Breast epithelium (tissue), 4 donors: Measurements from ENCODE around the gene DBI. TPM values are rescaled to one million over a fixed set of nuclear protein-coding genes. Genes with fewer than 3 reads are reported as not detected.

Source experiments
- DNase-seq, 2 donors: peaks; one replicate each; pipeline ENCODE4 v3.0.0-alpha.2; 2019; ENCODE audit warnings: low spot score in 2 of 2
- H3K27ac ChIP-seq, 2 donors: fragments of 200-600 bp; sonication (generic) in 1 of 2; one replicate each; pipeline ENCODE4 v1.5.1; 2016 to 2019; ENCODE audit warnings: mild to moderate bottlenecking in 1 of 2
- H3K27me3 ChIP-seq, 2 donors: fragments of 200-600 bp; sonication (generic) in 1 of 2; one replicate each; pipeline versions ENCODE4 v1.5.1 to v1.6.0; 2017 to 2019; ENCODE audit warnings: control low read depth in 1 of 2, mild to moderate bottlenecking in 1 of 2
- H3K36me3 ChIP-seq: fragments of 200-600 bp; one replicate; pipeline ENCODE4 v1.5.1; 2019
- H3K4me1 ChIP-seq, 2 donors: fragments of 200-600 bp; sonication (generic); one replicate each; pipeline ENCODE4 v1.5.1; 2016 to 2019; ENCODE audit warnings: control low read depth in 1 of 2
- H3K4me3 ChIP-seq, 3 donors: fragments of 200-600 bp; sonication (generic); 1 replicate in 2 of 3; 2 replicates in 1 of 3; pipeline ENCODE4 v1.5.1; 2016 to 2019; ENCODE audit warnings: mild to moderate bottlenecking in 3 of 3, moderate library complexity in 2 of 3
- H3K9me3 ChIP-seq, 2 donors: fragments of 200-600 bp; sonication (generic) in 1 of 2; one replicate each; pipeline ENCODE4 v1.5.1; 2016 to 2019; ENCODE audit warnings: control low read depth in 1 of 2
- CTCF ChIP-seq, 3 donors: fragments of 450-650 bp; IDR thresholded peaks; one replicate each; pipeline ENCODE4 v1.5.1; 2016 to 2017; ENCODE audit warnings: antibody characterized with exemption in 3 of 3, mild to moderate bottlenecking in 3 of 3, moderate library complexity in 3 of 3
- POLR2A ChIP-seq: fragments of 450-650 bp; IDR thresholded peaks from one replicate; pipeline ENCODE4 v1.6.1; 2016; ENCODE audit warnings: antibody characterized with exemption, mild to moderate bottlenecking, moderate library complexity
- POLR2AphosphoS5 ChIP-seq, 3 donors: sonication (generic); formaldehyde crosslinking; IDR thresholded peaks; one replicate each; pipeline ENCODE4 v1.6.1; 2017; ENCODE audit warnings: antibody characterized with exemption in 3 of 3
- intact Hi-C: fragments of 100-400 bp; cut with DNase I; formaldehyde crosslinking; loops from one replicate; pipeline ENCODE4 v1.15.1; 2023; ENCODE audit warnings: low total_unique reads
- total RNA-seq, 3 donors: library from RNA; depleted of rRNA; stranded (reverse); fragments of >200 nt; gene quantifications; one replicate each; pipeline ENCODE4 v1.1.0, GENCODE V29; 2016

Gene DBI
- total RNA-seq, 3 donors from 2014 or later = 160 to 236 (median 202) TPM

GRCh38 chr2:119416299-119416923, 49.6 kb downstream of the DBI start:
- H3K36me3 ChIP-seq = no peaks in the 10 kb centered on the region
- no peak overlapping the region for H3K4me3 ChIP-seq
- H3K27ac ChIP-seq = no peak overlapping the region
- peaks cover 3 to 5% of the 10 kb centered on the region in 2 donors for H3K9me3 ChIP-seq
- H3K4me1 ChIP-seq = no peaks in the 10 kb centered on the region
- TF ChIP-seq POLR2AphosphoS5 (IDR thresholded peaks at IDR 0.05) (no peak), POLR2A (no peak), CTCF (IDR thresholded peaks at IDR 0.05) (no peak)
- no peaks in the 10 kb centered on the region for H3K27me3 ChIP-seq
- no peak for DNase-seq
- intact Hi-C loops = no loop called here

GRCh38 chr2:119417908-119418307, 51.1 kb downstream of the DBI start:
- Histone ChIP-seq H3K4me3 (no peak overlapping the region), H3K4me1 (no peaks in the 10 kb centered on the region), H3K9me3 (peaks cover 5 to 7% of the 10 kb centered on the region in 2 donors), H3K36me3 (no peaks in the 10 kb centered on the region), H3K27ac (no peak overlapping the region), H3K27me3 (no peaks in the 10 kb centered on the region)
- TF ChIP-seq CTCF (IDR thresholded peaks at IDR 0.05) = no peak
- DNase-seq = no peak
- intact Hi-C loops = no loop called here

- no peak for DNase-seq
- H3K4me3 ChIP-seq = no peak overlapping the region
- no peaks in the 10 kb centered on the region for H3K4me1 ChIP-seq
- no peak overlapping the region for H3K27ac ChIP-seq
- H3K36me3 ChIP-seq = no peaks in the 10 kb centered on the region
- peaks cover 5 to 7% of the 10 kb centered on the region in 2 donors for H3K9me3 ChIP-seq
- TF ChIP-seq CTCF (IDR thresholded peaks at IDR 0.05) = no peak
- no peak for TF ChIP-seq POLR2A
- TF ChIP-seq POLR2AphosphoS5 (IDR thresholded peaks at IDR 0.05) = no peak
- H3K27me3 ChIP-seq = no peaks in the 10 kb centered on the region
- intact Hi-C loops = no loop called here
These were observed 52.3 kb downstream of the DBI start for GRCh38 chr2:119419065-119419464.

GRCh38 chr2:119419803-119420508, 53.2 kb downstream of the DBI start:
- H3K4me1 ChIP-seq = no peaks in the 10 kb centered on the region
- H3K27ac ChIP-seq = no peak overlapping the region
- peaks cover 5 to 7% of the 10 kb centered on the region in 2 donors for H3K9me3 ChIP-seq
- TF ChIP-seq POLR2AphosphoS5 (IDR thresholded peaks at IDR 0.05) (no peak), POLR2A (no peak), CTCF (IDR thresholded peaks at IDR 0.05) (no peak)
- H3K27me3 ChIP-seq = no peaks in the 10 kb centered on the region
- H3K4me3 ChIP-seq = no peak overlapping the region
- DNase-seq = no peak
- H3K36me3 ChIP-seq = no peaks in the 10 kb centered on the region
- intact Hi-C loops = no loop called here

GRCh38 chr2:119421304-119421703, 54.5 kb downstream of the DBI start:
- Histone ChIP-seq H3K27ac (no peak overlapping the region), H3K9me3 (peaks cover 5 to 7% of the 10 kb centered on the region in 2 donors), H3K27me3 (no peaks in the 10 kb centered on the region), H3K4me3 (no peak overlapping the region), H3K4me1 (no peaks in the 10 kb centered on the region), H3K36me3 (no peaks in the 10 kb centered on the region)
- no peak for DNase-seq
- no peak for TF ChIP-seq CTCF (IDR thresholded peaks at IDR 0.05)
- no peak for TF ChIP-seq POLR2AphosphoS5 (IDR thresholded peaks at IDR 0.05)
- TF ChIP-seq POLR2A = no peak
- intact Hi-C loops = no loop called here
